Fibroblast of lung (primary cell): Measurements from ENCODE around the gene ALDH18A1.

Experiments used
- CTCF ChIP-seq, 2 donors: IDR thresholded peaks in 1 of 2; conservative IDR thresholded peaks in 1 of 2; 1 replicate in 1 of 2; 2 replicates in 1 of 2; pipeline ENCODE4 v1.5.1; 2011 to 2012; ENCODE audit warnings: low read length in 2 of 2, control low read depth in 1 of 2, inconsistent platforms in 1 of 2, low read depth in 1 of 2, mild to moderate bottlenecking in 1 of 2
- EZH2 ChIP-seq: IDR thresholded peaks from 2 replicates; pipeline ENCODE4 v1.5.1; 2012; ENCODE audit warnings: low read length, control low read depth, mild to moderate bottlenecking; ENCODE audit errors: missing control alignments

GRCh38 chr10:95637911-95638310 lies 18.6 kb downstream of the ALDH18A1 start:
- TF ChIP-seq CTCF (conservative IDR thresholded peaks at IDR 0.05 in 1 of 2, IDR thresholded peaks at IDR 0.05 in 1 of 2; ENCODE audit: low read depth in 1 of 2, low read length in 2 of 2), result no peak
- TF ChIP-seq EZH2, result no peak
